AG04450 (cell line): ENCODE data around the gene INTS1. TPM values are rescaled to one million over a fixed set of nuclear protein-coding genes. Genes with fewer than 3 reads are reported as not detected.

Source experiments
- CTCF ChIA-PET: fragments of 300-600, 350-600 bp; formaldehyde crosslinking; extraction: SDS; loops from one replicate; lab custom pipeline; 2022; ENCODE audit warnings: antibody characterized with exemption, inconsistent platforms; lab: Charles Lee
- POLR2A ChIA-PET: fragments of 350-600 bp; formaldehyde crosslinking; extraction: SDS; loops from one replicate; lab custom pipeline; 2021; ENCODE audit warnings: antibody characterized with exemption, inconsistent platforms; lab: Yijun Ruan, JAX
- DNase-seq: peaks from one replicate; pipeline ENCODE4 v3.0.0-alpha.2; 2011; ENCODE audit warnings: low read depth, low spot score
- H3K27ac ChIP-seq: one replicate; pipeline ENCODE4 v1.5.1; 2012; ENCODE audit warnings: low read depth, low read length, control low read depth
- H3K27me3 ChIP-seq: one replicate; pipeline ENCODE4 v1.6.0; 2012; ENCODE audit warnings: low read length; ENCODE audit not compliant: control insufficient read depth, insufficient read depth
- H3K4me3 ChIP-seq: 2 replicates; pipeline ENCODE4 v1.5.1; 2011; ENCODE audit warnings: mild to moderate bottlenecking, low read depth, low read length, control low read depth
- H3K9me3 ChIP-seq: 2 replicates; pipeline ENCODE4 v1.5.1; 2012; ENCODE audit warnings: low read length; ENCODE audit not compliant: control insufficient read depth, insufficient read depth
- CTCF ChIP-seq: IDR thresholded peaks from 2 replicates; pipeline ENCODE4 v1.5.1; 2011; ENCODE audit warnings: low read depth, low read length, control low read depth, inconsistent platforms
- polyA plus RNA-seq: library from polyadenylated mRNA; depleted of rRNA; stranded (reverse); fragments of >200 nt; gene quantifications from 2 replicates; pipeline ENCODE4 v1.2.3, GENCODE V29; 2011

The INTS1 gene
- polyA plus RNA-seq, 1 experiment = 9.0 TPM

GRCh38 chr7:1468203-1468602 lies 36.0 kb downstream of the INTS1 start:
- no peaks in the 10 kb centered on the region; the same call in 1 of the 2 replicates for H3K9me3 ChIP-seq
- no peak for DNase-seq
- no peak overlapping the region for H3K27ac ChIP-seq
- H3K27me3 ChIP-seq = peaks cover 3% of the 10 kb centered on the region
- no peak overlapping the region for H3K4me3 ChIP-seq
- ChIA-PET CTCF (no interaction called here), POLR2A (no interaction called here)
- TF ChIP-seq CTCF = no peak

- TF ChIP-seq CTCF = no peak
- POLR2A ChIA-PET = interaction anchor here (0.6 kb wide), 1 partner anchor 12 kb away, joined by 4 read pairs; no protein-coding TSS in a partner anchor
- Histone ChIP-seq H3K27me3 (peaks cover 3% of the 10 kb centered on the region), H3K27ac (peak overlapping the region; percentile 39), H3K4me3 (no peak overlapping the region), H3K9me3 (no peaks in the 10 kb centered on the region; the same call in 1 of the 2 replicates)
- CTCF ChIA-PET = interaction anchor here (1.4 kb wide), 1 partner anchor 8 kb away, joined by 5 read pairs; no protein-coding TSS in a partner anchor
- no peak for DNase-seq
Measured at GRCh38 chr7:1466524-1467271, 37.5 kb downstream of the INTS1 start.

- CTCF ChIA-PET = interaction anchor here (1.8 kb wide), 1 partner anchor 10 kb away, joined by 7 read pairs; no protein-coding TSS in a partner anchor
Measured at GRCh38 chr7:1464694-1465093, 39.5 kb downstream of the INTS1 start.

GRCh38 chr7:1463676-1464223 lies 40.4 kb downstream of the INTS1 start:
- no peak for TF ChIP-seq CTCF
- H3K27ac ChIP-seq = no peak overlapping the region
- peaks cover 3% of the 10 kb centered on the region for H3K27me3 ChIP-seq
- H3K9me3 ChIP-seq = no peaks in the 10 kb centered on the region; the same call in 1 of the 2 replicates
- POLR2A ChIA-PET = interaction anchor here (0.6 kb wide), 1 partner anchor 60 kb away, joined by 4 read pairs; no protein-coding TSS in a partner anchor
- CTCF ChIA-PET = interaction anchor here (0.9 to 1.8 kb wide), 3 partner anchors 9 to 95 kb away, joined by 3 to 7 read pairs (median 4); no protein-coding TSS in a partner anchor
- no peak overlapping the region for H3K4me3 ChIP-seq
- DNase-seq = no peak

More at GRCh38 chr7:1464694-1465093, 39.5 kb downstream of the INTS1 start:
- Histone ChIP-seq H3K4me3 (no peak overlapping the region), H3K27me3 (peaks cover 3% of the 10 kb centered on the region), H3K27ac (no peak overlapping the region), H3K9me3 (no peaks in the 10 kb centered on the region; the same call in 1 of the 2 replicates)
- POLR2A ChIA-PET = no interaction called here
- TF ChIP-seq CTCF = no peak
- DNase-seq = no peak
